ENCODE data around the gene LOXHD1.

GRCh38 chr18:46485675-46486194 lies 171.3 kb downstream of the LOXHD1 start:
- TF ChIP-seq POLR2A (IDR thresholded peaks at IDR 0.05), result no peak
- TF ChIP-seq CTCF (IDR thresholded peaks at IDR 0.05 in 4 of 5, conservative IDR thresholded peaks at IDR 0.05 in 1 of 5), result no peak

Measured in gastrocnemius medialis (tissue), 4 donors.